Liver (tissue), 9 donors: Measurements from ENCODE around the gene SLITRK3. TPM values are rescaled to one million over a fixed set of nuclear protein-coding genes. Genes with fewer than 3 reads are reported as not detected.

Experiments used
- DNase-seq: peaks from one replicate; pipeline ENCODE4 v3.0.0-alpha.2; 2017; ENCODE audit warnings: low spot score
- H3K27ac ChIP-seq, 2 donors: one replicate each; pipeline ENCODE4 v1.7.0; 2013; ENCODE audit warnings: inconsistent platforms in 2 of 2, low read length in 2 of 2, control low read depth in 1 of 2, low read depth in 1 of 2, mild to moderate bottlenecking in 1 of 2
- H3K27me3 ChIP-seq, 4 donors: one replicate each; pipeline versions ENCODE4 v1.6.1 to v1.7.0; 2013; ENCODE audit warnings: low read length in 3 of 4, inconsistent platforms in 1 of 4, mild to moderate bottlenecking in 1 of 4, moderate library complexity in 1 of 4; ENCODE audit not compliant: control insufficient read depth in 4 of 4, insufficient read depth in 4 of 4
- H3K36me3 ChIP-seq, 4 donors: one replicate each; pipeline versions ENCODE4 v1.6.1 to v1.7.0; 2013; ENCODE audit warnings: low read length in 3 of 4, mild to moderate bottlenecking in 3 of 4, low read depth in 1 of 4, moderate library complexity in 1 of 4; ENCODE audit not compliant: control insufficient read depth in 4 of 4, insufficient read depth in 3 of 4
- H3K4me1 ChIP-seq, 4 donors: one replicate each; pipeline versions ENCODE4 v1.6.1 to v1.7.0; 2013; ENCODE audit warnings: low read length in 3 of 4, mild to moderate bottlenecking in 3 of 4, moderate library complexity in 1 of 4; ENCODE audit not compliant: control insufficient read depth in 4 of 4, insufficient read depth in 4 of 4
- H3K4me3 ChIP-seq, 3 donors: one replicate each; pipeline versions ENCODE4 v1.6.1 to v1.7.0; 2013; ENCODE audit warnings: low read length in 3 of 3, control low read depth in 1 of 3, low read depth in 1 of 3, mild to moderate bottlenecking in 1 of 3
- H3K9ac ChIP-seq, 2 donors: one replicate each; pipeline ENCODE4 v1.7.0; 2013; ENCODE audit warnings: low read length in 2 of 2, mild to moderate bottlenecking in 2 of 2, moderate library complexity in 2 of 2, control low read depth in 1 of 2, low read depth in 1 of 2
- H3K9me3 ChIP-seq, 4 donors: one replicate each; pipeline versions ENCODE4 v1.6.1 to v1.7.0; 2013; ENCODE audit warnings: low read length in 3 of 4; ENCODE audit not compliant: control insufficient read depth in 4 of 4
- EGR1 ChIP-seq, 2 donors: IDR thresholded peaks; 2 replicates each; pipeline ENCODE4 v1.6.1; 2016 to 2018; ENCODE audit warnings: antibody characterized with exemption in 2 of 2, low read depth in 2 of 2
- FOXA1 ChIP-seq: IDR thresholded peaks from 2 replicates; pipeline ENCODE4 v1.6.1; 2016; ENCODE audit warnings: antibody characterized with exemption
- FOXA2 ChIP-seq: IDR thresholded peaks from 2 replicates; pipeline ENCODE4 v1.6.1; 2016; ENCODE audit warnings: antibody characterized with exemption
- GABPA ChIP-seq, 2 donors: IDR thresholded peaks in 1 of 2; conservative IDR thresholded peaks in 1 of 2; 2 replicates each; pipeline ENCODE4 v1.6.1; 2016; ENCODE audit warnings: antibody characterized with exemption in 2 of 2, mild to moderate bottlenecking in 1 of 2, moderate library complexity in 1 of 2
- HNF4A ChIP-seq, 2 donors: conservative IDR thresholded peaks; 2 replicates each; pipeline ENCODE4 v1.6.1; 2016; ENCODE audit warnings: antibody characterized with exemption in 2 of 2, mild to moderate bottlenecking in 2 of 2
- HNF4G ChIP-seq: IDR thresholded peaks from 2 replicates; pipeline ENCODE4 v1.6.1; 2016; ENCODE audit warnings: antibody characterized with exemption
- JUND ChIP-seq, 2 donors: IDR thresholded peaks; 2 replicates each; pipeline ENCODE4 v1.6.1; 2016; ENCODE audit warnings: antibody characterized with exemption in 2 of 2
- NR2F2 ChIP-seq: IDR thresholded peaks from 2 replicates; pipeline ENCODE4 v1.6.1; 2016; ENCODE audit warnings: antibody characterized with exemption
- RAD21 ChIP-seq, 2 donors: IDR thresholded peaks; 2 replicates each; pipeline ENCODE4 v1.6.1; 2016; ENCODE audit warnings: antibody characterized with exemption in 2 of 2, mild to moderate bottlenecking in 2 of 2
- RXRA ChIP-seq, 2 donors: IDR thresholded peaks; 2 replicates each; pipeline ENCODE4 v1.6.1; 2017 to 2018; ENCODE audit warnings: antibody characterized with exemption in 2 of 2, mild to moderate bottlenecking in 1 of 2
- SP1 ChIP-seq: IDR thresholded peaks from 2 replicates; pipeline ENCODE4 v1.6.1; 2018; ENCODE audit warnings: antibody characterized with exemption, mild to moderate bottlenecking
- TAF1 ChIP-seq: conservative IDR thresholded peaks from 2 replicates; pipeline ENCODE4 v1.6.1; 2016; ENCODE audit warnings: antibody characterized with exemption, mild to moderate bottlenecking
- YY1 ChIP-seq: IDR thresholded peaks from 2 replicates; pipeline ENCODE4 v1.6.1; 2016; ENCODE audit warnings: antibody characterized with exemption, mild to moderate bottlenecking
- WGBS: extraction: QIAGEN DNeasy Blood & Tissue Kit; methylation state at CpG from one replicate; pipeline ENCODE4 v1.1.7; 2013; 5-methylcytosine and 5-hydroxymethylcytosine counted together
- polyA plus RNA-seq, 2 donors: library from polyadenylated mRNA; stranded (reverse) in 1 of 2; unstranded in 1 of 2; fragments of 200-250 nt in 1 of 2; fragments of >200 nt in 1 of 2; fragmentation: Nextera tagmentation in 1 of 2; extraction: Ambion mirVana in 1 of 2; gene quantifications; one replicate each; pipeline versions ENCODE4 v1.2.1 to v1.2.3, GENCODE V29; 2013 to 2015
- total RNA-seq, 2 donors: library from RNA; depleted of rRNA; stranded (reverse); fragments of >200 nt; gene quantifications; one replicate each; pipeline ENCODE4 v1.2.3, GENCODE V29; 2014
- TF ChIP-seq, protein P1 (sequence below): fragments of 150-350 bp; IDR thresholded peaks from 2 replicates; pipeline ENCODE4 v1.5.1; 2017; ENCODE audit warnings: improper control_type of control experiment, low read depth, low read length; ENCODE audit not compliant: missing input control
- TF ChIP-seq, protein P2 (sequence below): IDR thresholded peaks from 2 replicates; pipeline ENCODE4 v1.6.1; 2016; ENCODE audit warnings: antibody characterized with exemption
- TF ChIP-seq, protein P3 (sequence below): IDR thresholded peaks from 2 replicates; pipeline ENCODE4 v1.6.1; 2016; ENCODE audit warnings: antibody characterized with exemption
- TF ChIP-seq, protein P4 (sequence below): IDR thresholded peaks from 2 replicates; pipeline ENCODE4 v1.6.1; 2016; ENCODE audit warnings: antibody characterized with exemption, mild to moderate bottlenecking
- TF ChIP-seq, protein P5 (sequence below): IDR thresholded peaks from 2 replicates; pipeline ENCODE4 v1.6.1; 2016; ENCODE audit warnings: antibody characterized with exemption
- donor health status: healthy.
- donor health status: healthy.
- donor health status: healthy.
- donor health status: healthy.
- donor health status: healthy.

SLITRK3 gene
- total and polyA plus RNA-seq, 4 donors, result 0.05 to 4.2 (median 1.9) TPM

DNA sequence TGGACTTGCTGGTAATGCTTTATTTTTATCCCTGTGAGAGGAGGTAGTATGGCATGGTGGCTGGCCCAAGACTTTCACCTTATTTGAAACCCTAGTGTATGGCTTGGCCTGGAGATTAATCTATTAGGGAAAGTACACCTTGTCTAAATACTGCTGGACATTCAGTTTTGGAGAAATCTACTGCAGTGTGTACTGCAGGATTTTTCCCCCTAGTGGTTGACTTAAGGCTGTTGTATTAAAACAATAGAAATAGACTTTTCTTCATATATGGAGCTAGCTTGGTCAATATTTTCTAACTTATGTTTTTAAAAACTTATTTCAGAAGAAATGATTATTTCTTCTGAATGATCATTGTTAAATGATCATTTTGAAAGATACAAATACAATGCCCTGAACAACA lies 13.9 kb upstream of the SLITRK3 start:
- TF ChIP-seq FOXA1 (no peak), RAD21 (IDR thresholded peaks at IDR 0.05) (peak; percentile 15 to 53), HNF4A (conservative IDR thresholded peaks at IDR 0.05) (no peak), EGR1 (IDR thresholded peaks at IDR 0.05; ENCODE audit: low read depth in 2 of 2) (no peak), JUND (IDR thresholded peaks at IDR 0.05) (no peak), YY1 (no peak)
- TF ChIP-seq, protein P1, sequence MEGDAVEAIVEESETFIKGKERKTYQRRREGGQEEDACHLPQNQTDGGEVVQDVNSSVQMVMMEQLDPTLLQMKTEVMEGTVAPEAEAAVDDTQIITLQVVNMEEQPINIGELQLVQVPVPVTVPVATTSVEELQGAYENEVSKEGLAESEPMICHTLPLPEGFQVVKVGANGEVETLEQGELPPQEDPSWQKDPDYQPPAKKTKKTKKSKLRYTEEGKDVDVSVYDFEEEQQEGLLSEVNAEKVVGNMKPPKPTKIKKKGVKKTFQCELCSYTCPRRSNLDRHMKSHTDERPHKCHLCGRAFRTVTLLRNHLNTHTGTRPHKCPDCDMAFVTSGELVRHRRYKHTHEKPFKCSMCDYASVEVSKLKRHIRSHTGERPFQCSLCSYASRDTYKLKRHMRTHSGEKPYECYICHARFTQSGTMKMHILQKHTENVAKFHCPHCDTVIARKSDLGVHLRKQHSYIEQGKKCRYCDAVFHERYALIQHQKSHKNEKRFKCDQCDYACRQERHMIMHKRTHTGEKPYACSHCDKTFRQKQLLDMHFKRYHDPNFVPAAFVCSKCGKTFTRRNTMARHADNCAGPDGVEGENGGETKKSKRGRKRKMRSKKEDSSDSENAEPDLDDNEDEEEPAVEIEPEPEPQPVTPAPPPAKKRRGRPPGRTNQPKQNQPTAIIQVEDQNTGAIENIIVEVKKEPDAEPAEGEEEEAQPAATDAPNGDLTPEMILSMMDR, result peak; percentile 39

DNA sequence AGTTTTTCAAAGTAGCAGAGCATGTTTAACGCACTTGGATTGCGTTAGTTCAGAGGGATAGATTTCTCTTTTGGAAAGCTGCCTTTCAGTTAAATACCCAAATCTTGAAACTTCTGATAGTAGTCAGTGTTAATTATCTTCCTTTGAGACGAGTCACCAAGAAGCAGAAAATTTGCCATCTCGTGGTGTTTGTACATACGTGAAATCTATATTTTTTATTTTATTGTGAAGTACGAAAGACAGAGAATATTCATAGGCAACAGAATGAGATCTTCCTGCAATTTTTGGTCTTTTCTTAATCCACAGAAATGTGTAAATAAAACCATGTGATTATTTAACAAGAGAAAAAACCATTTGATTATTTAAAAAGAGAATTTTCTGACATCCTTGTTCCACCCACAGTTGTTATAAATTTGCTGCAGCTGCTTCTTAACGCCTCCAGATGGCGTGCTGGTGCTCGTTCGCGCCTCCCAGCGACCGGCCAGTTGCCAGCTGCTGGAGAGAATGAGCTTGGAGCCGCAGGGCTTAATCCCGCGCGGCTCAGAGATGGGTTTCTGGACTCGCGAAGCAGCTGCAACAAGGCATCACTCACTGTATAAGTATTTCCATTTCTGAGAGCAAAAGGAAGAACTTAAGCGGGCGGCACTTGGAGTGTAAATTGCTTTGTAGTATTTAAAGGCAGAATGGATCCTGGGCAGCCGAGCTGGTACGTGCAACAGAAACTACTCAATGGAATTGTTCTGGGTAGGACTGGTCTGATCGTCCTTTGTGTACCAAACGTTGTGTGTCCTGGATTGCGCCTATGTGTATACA lies 10.5 kb upstream of the SLITRK3 start:
- Histone ChIP-seq H3K27ac (peak overlapping the region; percentile 58 to 65), H3K27me3 (no peaks in the 10 kb centered on the region), H3K36me3 (no peaks in the 10 kb centered on the region), H3K9me3 (no peaks in the 10 kb centered on the region), H3K4me1 (peaks cover 0 to 31% (median 8%) of the 10 kb centered on the region in 4 donors), H3K4me3 (peak overlapping the region; percentile 62 to 80 (median 73)), H3K9ac (peak overlapping the region in 1 of 2 donors; percentile 17)
- TF ChIP-seq RAD21 (IDR thresholded peaks at IDR 0.05) (peak; percentile 87), GABPA (IDR thresholded peaks at IDR 0.05 in 1 of 2, conservative IDR thresholded peaks at IDR 0.05 in 1 of 2) (no peak), FOXA2 (peak; percentile 27), RXRA (IDR thresholded peaks at IDR 0.05) (peak in 1 of 2 donors; percentile 44), TAF1 (peak; percentile 60), EGR1 (IDR thresholded peaks at IDR 0.05; ENCODE audit: low read depth in 2 of 2) (no peak), JUND (IDR thresholded peaks at IDR 0.05) (no peak), FOXA1 (no peak), NR2F2 (no peak), HNF4G (no peak), SP1 (peak; percentile 19), YY1 (peak; percentile 72), HNF4A (conservative IDR thresholded peaks at IDR 0.05) (peak in 1 of 2 donors; percentile 25)
- TF ChIP-seq, protein P2, sequence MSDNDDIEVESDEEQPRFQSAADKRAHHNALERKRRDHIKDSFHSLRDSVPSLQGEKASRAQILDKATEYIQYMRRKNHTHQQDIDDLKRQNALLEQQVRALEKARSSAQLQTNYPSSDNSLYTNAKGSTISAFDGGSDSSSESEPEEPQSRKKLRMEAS, result peak; percentile 10
- TF ChIP-seq, protein P3, sequence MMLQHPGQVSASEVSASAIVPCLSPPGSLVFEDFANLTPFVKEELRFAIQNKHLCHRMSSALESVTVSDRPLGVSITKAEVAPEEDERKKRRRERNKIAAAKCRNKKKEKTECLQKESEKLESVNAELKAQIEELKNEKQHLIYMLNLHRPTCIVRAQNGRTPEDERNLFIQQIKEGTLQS, result no peak
- TF ChIP-seq, protein P1, result peak; percentile 83
- TF ChIP-seq, protein P4, sequence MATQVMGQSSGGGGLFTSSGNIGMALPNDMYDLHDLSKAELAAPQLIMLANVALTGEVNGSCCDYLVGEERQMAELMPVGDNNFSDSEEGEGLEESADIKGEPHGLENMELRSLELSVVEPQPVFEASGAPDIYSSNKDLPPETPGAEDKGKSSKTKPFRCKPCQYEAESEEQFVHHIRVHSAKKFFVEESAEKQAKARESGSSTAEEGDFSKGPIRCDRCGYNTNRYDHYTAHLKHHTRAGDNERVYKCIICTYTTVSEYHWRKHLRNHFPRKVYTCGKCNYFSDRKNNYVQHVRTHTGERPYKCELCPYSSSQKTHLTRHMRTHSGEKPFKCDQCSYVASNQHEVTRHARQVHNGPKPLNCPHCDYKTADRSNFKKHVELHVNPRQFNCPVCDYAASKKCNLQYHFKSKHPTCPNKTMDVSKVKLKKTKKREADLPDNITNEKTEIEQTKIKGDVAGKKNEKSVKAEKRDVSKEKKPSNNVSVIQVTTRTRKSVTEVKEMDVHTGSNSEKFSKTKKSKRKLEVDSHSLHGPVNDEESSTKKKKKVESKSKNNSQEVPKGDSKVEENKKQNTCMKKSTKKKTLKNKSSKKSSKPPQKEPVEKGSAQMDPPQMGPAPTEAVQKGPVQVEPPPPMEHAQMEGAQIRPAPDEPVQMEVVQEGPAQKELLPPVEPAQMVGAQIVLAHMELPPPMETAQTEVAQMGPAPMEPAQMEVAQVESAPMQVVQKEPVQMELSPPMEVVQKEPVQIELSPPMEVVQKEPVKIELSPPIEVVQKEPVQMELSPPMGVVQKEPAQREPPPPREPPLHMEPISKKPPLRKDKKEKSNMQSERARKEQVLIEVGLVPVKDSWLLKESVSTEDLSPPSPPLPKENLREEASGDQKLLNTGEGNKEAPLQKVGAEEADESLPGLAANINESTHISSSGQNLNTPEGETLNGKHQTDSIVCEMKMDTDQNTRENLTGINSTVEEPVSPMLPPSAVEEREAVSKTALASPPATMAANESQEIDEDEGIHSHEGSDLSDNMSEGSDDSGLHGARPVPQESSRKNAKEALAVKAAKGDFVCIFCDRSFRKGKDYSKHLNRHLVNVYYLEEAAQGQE, result peak; percentile 30
- TF ChIP-seq, protein P5, sequence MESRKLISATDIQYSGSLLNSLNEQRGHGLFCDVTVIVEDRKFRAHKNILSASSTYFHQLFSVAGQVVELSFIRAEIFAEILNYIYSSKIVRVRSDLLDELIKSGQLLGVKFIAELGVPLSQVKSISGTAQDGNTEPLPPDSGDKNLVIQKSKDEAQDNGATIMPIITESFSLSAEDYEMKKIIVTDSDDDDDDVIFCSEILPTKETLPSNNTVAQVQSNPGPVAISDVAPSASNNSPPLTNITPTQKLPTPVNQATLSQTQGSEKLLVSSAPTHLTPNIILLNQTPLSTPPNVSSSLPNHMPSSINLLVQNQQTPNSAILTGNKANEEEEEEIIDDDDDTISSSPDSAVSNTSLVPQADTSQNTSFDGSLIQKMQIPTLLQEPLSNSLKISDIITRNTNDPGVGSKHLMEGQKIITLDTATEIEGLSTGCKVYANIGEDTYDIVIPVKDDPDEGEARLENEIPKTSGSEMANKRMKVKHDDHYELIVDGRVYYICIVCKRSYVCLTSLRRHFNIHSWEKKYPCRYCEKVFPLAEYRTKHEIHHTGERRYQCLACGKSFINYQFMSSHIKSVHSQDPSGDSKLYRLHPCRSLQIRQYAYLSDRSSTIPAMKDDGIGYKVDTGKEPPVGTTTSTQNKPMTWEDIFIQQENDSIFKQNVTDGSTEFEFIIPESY, result no peak
- WGBS, result 16% methylated on average over 26 of the region's 26 CpGs
- peak; percentile 55 for DNase-seq

More for the DNA sequence above, 13.9 kb upstream of the SLITRK3 start:
- Histone ChIP-seq H3K9me3 (no peaks in the 10 kb centered on the region), H3K4me1 (peaks cover 3 to 48% (median 25%) of the 10 kb centered on the region in 4 donors), H3K4me3 (no peak overlapping the region), H3K9ac (no peak overlapping the region), H3K27ac (no peak overlapping the region), H3K36me3 (no peaks in the 10 kb centered on the region), H3K27me3 (no peaks in the 10 kb centered on the region)
- DNase-seq, result no peak
